ENCODE data around the gene EXO1. TPM values are rescaled to one million over a fixed set of nuclear protein-coding genes. Genes with fewer than 3 reads are reported as not detected.

EXO1 gene
- total and polyA plus RNA-seq, 9 of the 15 experiments (the other 6 are each of a cell fraction or from before 2014, with no cell fraction given), result 36.0 to 125 (median 83.9) TPM

DNA sequence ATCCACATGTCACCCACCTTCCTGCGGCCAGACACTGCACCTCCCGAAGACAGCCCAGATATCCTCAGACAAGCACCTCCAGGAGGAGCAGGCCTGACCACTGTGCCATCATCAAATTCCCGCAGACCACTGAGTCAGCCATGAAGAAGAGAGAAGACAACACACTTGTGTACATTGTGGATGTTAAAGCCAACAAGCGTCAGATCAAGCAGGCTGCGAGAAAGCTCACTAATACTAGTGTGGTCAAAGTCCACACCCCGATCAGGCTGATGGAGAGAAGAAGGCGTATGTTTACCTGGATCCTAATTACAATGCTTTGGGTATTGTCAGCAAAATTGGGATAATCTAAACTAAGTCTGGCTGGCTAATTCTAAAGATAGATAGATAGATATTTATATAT lies 68.2 kb downstream of the EXO1 start:
- H3K9me3 ChIP-seq (replicated peaks; ENCODE audit: control insufficient read depth, insufficient read depth, low read depth, low read length), result no peaks in the 10 kb centered on the region
- DNase-seq (ENCODE audit: extremely low read depth in 1 of 4, low spot score in 3 of 4), result no peak
- no peak overlapping the region for H3K4me2 ChIP-seq (ENCODE audit: insufficient read depth, low read length)
- H4K20me1 ChIP-seq (replicated peaks; ENCODE audit: control insufficient read depth, insufficient read depth, low read length), result no peaks in the 10 kb centered on the region
- intact Hi-C loops (cut with micrococcal nuclease), result no loop called here
- in situ Hi-C loops (cut with MboI), result no loop called here
- no peak overlapping the region for H3K27ac ChIP-seq (ENCODE audit: extremely low read depth, low read depth, low read length)
- no peak overlapping the region for H3K9ac ChIP-seq (ENCODE audit: insufficient read depth in 1 of 2, low read depth in 2 of 2, low read length in 2 of 2)
- ChIA-PET CTCF (ENCODE audit: low intra/inter-chr PET ratio) (no interaction called here), POLR2A (interaction anchor here (0.7 kb wide), 1 partner anchor 105 kb away, joined by 4 read pairs; no protein-coding TSS in a partner anchor)
- peaks cover 0 to 3% of the 10 kb centered on the region in 2 experiments; a peak in 2 of 5 replicates for H3K4me1 ChIP-seq (replicated peaks in 1 of 2; ENCODE audit: control insufficient read depth in 2 of 2, insufficient read depth in 2 of 2, low read length in 2 of 2)
- no peaks in the 10 kb centered on the region for H3K79me2 ChIP-seq (ENCODE audit: control insufficient read depth, insufficient read depth, low read length)
- no peak overlapping the region for H2AFZ ChIP-seq (ENCODE audit: low read depth, low read length)
- no peaks in the 10 kb centered on the region for H3K9me1 ChIP-seq (ENCODE audit: control insufficient read depth, insufficient read depth, low read length)
- BruUV-seq (replicated peaks), result no TSS peak
- no peak for ATAC-seq
- H3K4me3 ChIP-seq, result no peak overlapping the region
- no peaks in the 10 kb centered on the region for H3K36me3 ChIP-seq (ENCODE audit: control insufficient read depth, insufficient read depth, low read length)
- no peak for FAIRE-seq
- 22% methylated on average over 7 of the region's 7 CpGs for WGBS (ENCODE audit: insufficient coverage, low coverage, missing lambda C conversion rate)
- TF ChIP-seq ZNF121 (CRISPR knock-in tag; conservative IDR thresholded peaks at IDR 0.05) (no peak), CCNT2 (IDR thresholded peaks at IDR 0.05; ENCODE audit: borderline replicate concordance, extremely low read depth, insufficient read length, low read depth, low read length) (no peak)
- H3K27me3 ChIP-seq (ENCODE audit: control insufficient read depth in 2 of 2, insufficient read depth in 2 of 2, low read length in 2 of 2), result peaks cover 13 to 15% of the 10 kb centered on the region in 2 experiments; a peak in 3 of 5 replicates

GRCh38 chr1:241917487-241917886 lies 69.5 kb downstream of the EXO1 start:
- Histone ChIP-seq H3K36me3 (ENCODE audit: control insufficient read depth, insufficient read depth, low read length) (no peaks in the 10 kb centered on the region), H3K9ac (ENCODE audit: insufficient read depth in 1 of 2, low read depth in 2 of 2, low read length in 2 of 2) (peak overlapping the region in 1 of 2 experiments; percentile 36; a peak in 1 of 4 replicates), H3K79me2 (ENCODE audit: control insufficient read depth, insufficient read depth, low read length) (no peaks in the 10 kb centered on the region), H3K4me1 (replicated peaks in 1 of 2; ENCODE audit: control insufficient read depth in 2 of 2, insufficient read depth in 2 of 2, low read length in 2 of 2) (peaks cover 0 to 3% of the 10 kb centered on the region in 2 experiments; a peak in 2 of 5 replicates), H3K4me2 (ENCODE audit: insufficient read depth, low read length) (no peak overlapping the region), H3K4me3 (no peak overlapping the region), H2AFZ (ENCODE audit: low read depth, low read length) (no peak overlapping the region), H4K20me1 (replicated peaks; ENCODE audit: control insufficient read depth, insufficient read depth, low read length) (no peaks in the 10 kb centered on the region), H3K27ac (ENCODE audit: extremely low read depth, low read depth, low read length) (no peak overlapping the region), H3K27me3 (ENCODE audit: control insufficient read depth in 2 of 2, insufficient read depth in 2 of 2, low read length in 2 of 2) (peaks cover 13 to 15% of the 10 kb centered on the region in 2 experiments; a peak in 3 of 5 replicates), H3K9me3 (replicated peaks; ENCODE audit: control insufficient read depth, insufficient read depth, low read depth, low read length) (no peaks in the 10 kb centered on the region), H3K9me1 (ENCODE audit: control insufficient read depth, insufficient read depth, low read length) (no peaks in the 10 kb centered on the region)
- DNase-seq (ENCODE audit: extremely low read depth in 1 of 4, low spot score in 3 of 4) (no peak), FAIRE-seq (no peak), ATAC-seq (no peak)
- 11% methylated on average over 12 of the region's 12 CpGs for WGBS (ENCODE audit: insufficient coverage, low coverage, missing lambda C conversion rate)
- ChIA-PET CTCF (ENCODE audit: low intra/inter-chr PET ratio) (no interaction called here), POLR2A (interaction anchor here (1.0 kb wide), 1 partner anchor 68 kb away, joined by 3 read pairs; no protein-coding TSS in a partner anchor)
- BruUV-seq (replicated peaks), result no TSS peak
- in situ Hi-C loops (cut with MboI) (no loop called here), intact Hi-C loops (cut with micrococcal nuclease) (no loop called here)
- TF ChIP-seq HINFP (tag; conservative IDR thresholded peaks at IDR 0.05; ENCODE audit: low read depth), result no peak
